AG04449 (cell line): ENCODE measurements around the gene RALY.

Source experiments
- CTCF ChIA-PET: fragments of 350-600 bp; formaldehyde crosslinking; extraction: SDS; loops from one replicate; lab custom pipeline; 2021; ENCODE audit warnings: antibody characterized with exemption; lab: Yijun Ruan, JAX
- POLR2A ChIA-PET: fragments of 400-600, 350-600 bp; formaldehyde crosslinking; extraction: SDS; loops from one replicate; lab custom pipeline; 2020; ENCODE audit warnings: antibody characterized with exemption, inconsistent platforms; lab: Yijun Ruan, JAX
- DNase-seq: peaks from one replicate; pipeline ENCODE4 v3.0.0-alpha.2; 2010; ENCODE audit warnings: low read depth, low spot score
- H3K4me3 ChIP-seq: 2 replicates; pipeline ENCODE4 v1.5.1; 2011; ENCODE audit warnings: low read depth, mild to moderate bottlenecking, control low read depth, low read length
- TF ChIP-seq, protein P1 (sequence below): IDR thresholded peaks from one replicate; pipeline ENCODE4 v1.5.1; 2011; ENCODE audit warnings: mild to moderate bottlenecking, moderate library complexity, low read length, control low read depth, inconsistent platforms; ENCODE audit not compliant: insufficient read depth; ENCODE audit errors: missing control alignments

The RALY gene

DNA sequence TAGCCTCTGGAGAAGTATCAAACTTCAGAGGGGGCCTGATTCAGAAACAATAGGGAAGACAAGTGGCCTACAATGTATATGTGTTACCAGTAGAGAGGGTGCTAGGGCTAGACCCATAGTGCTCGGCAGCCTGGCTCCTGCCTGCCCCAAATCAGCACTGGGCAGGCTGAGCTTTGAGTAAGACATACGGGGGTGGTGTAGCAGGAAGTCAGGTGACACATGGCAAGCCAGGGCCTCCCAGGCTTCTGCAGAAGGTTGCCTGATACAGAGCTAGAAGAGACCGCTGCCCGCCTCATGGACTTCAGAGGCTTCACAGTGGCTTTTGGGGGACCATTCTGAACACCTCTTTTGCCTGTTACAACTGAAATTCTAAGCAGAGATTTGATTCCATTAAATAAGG, 43.4 kb downstream of the RALY start:
- TF ChIP-seq, protein P1, sequence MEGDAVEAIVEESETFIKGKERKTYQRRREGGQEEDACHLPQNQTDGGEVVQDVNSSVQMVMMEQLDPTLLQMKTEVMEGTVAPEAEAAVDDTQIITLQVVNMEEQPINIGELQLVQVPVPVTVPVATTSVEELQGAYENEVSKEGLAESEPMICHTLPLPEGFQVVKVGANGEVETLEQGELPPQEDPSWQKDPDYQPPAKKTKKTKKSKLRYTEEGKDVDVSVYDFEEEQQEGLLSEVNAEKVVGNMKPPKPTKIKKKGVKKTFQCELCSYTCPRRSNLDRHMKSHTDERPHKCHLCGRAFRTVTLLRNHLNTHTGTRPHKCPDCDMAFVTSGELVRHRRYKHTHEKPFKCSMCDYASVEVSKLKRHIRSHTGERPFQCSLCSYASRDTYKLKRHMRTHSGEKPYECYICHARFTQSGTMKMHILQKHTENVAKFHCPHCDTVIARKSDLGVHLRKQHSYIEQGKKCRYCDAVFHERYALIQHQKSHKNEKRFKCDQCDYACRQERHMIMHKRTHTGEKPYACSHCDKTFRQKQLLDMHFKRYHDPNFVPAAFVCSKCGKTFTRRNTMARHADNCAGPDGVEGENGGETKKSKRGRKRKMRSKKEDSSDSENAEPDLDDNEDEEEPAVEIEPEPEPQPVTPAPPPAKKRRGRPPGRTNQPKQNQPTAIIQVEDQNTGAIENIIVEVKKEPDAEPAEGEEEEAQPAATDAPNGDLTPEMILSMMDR: no peak
- DNase-seq: no peak
- ChIA-PET POLR2A (no interaction called here), CTCF (interaction anchor here (0.9 to 1.3 kb wide), 2 partner anchors 32 to 104 kb away, joined by 3 to 4 read pairs; no protein-coding TSS in a partner anchor)
- H3K4me3 ChIP-seq: no peak overlapping the region

DNA sequence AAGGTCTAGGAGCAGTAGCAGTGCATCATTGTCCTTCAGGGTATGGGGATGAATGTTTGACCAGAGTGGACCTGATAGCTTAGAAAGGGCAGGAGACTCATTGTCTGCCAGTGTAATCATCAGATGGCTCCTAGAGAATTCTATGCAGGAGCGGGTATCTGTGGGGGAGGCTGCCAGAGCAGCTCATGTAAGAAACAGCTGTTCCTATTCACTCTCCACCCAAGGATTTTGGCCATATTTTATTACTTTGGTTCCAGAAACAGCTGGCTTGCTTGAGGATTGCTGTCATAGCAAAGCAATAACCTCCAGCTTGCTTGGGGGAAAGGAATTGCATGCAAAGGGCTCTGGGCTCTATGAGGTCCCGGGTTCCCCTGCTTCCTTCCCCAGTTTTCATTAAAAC, 44.1 kb downstream of the RALY start:
- CTCF ChIA-PET: interaction anchor here (0.9 to 1.3 kb wide), 3 partner anchors 10 to 104 kb away, joined by 3 to 5 read pairs (median 4); no protein-coding TSS in a partner anchor

DNA sequence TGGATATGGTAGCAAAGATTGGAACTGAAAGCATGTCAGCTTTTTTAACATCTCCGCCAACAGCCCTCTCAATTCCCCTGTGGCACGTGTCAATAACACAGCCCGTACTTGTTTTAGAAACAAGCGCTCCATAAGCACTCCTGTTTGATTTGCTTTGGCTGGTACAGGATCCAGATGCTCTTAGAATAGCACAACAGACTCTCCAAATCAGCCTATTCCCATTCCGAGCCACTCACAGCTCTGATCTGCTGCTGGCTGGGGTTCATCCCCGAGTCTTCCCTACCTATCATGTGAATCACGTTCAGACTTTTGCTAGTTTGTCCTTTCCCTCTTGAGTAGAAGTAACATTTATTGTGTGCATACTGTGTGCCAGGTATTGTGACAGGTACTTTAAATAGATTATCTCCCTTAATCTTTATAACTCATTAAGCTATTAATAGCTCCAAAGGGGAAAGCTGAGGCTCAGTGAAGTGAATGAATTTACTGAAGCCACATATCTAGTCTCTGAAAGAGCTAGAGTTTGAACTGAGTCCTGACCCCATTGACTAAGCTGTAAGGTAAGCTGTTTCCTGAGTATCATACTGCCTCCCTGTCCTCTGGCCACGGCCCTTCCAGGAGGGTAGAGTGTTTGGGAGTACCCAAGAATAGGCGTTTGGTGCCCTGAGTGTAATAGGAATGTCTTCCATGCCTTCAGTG, 46.7 kb downstream of the RALY start:
- TF ChIP-seq, protein P1: no peak
- no peak overlapping the region for H3K4me3 ChIP-seq
- no peak for DNase-seq
- CTCF ChIA-PET: interaction anchor here (1.3 kb wide), 1 partner anchor 9 kb away, joined by 4 read pairs; no protein-coding TSS in a partner anchor
- POLR2A ChIA-PET: no interaction called here

More for the DNA sequence above, 44.1 kb downstream of the RALY start:
- DNase-seq: no peak
- TF ChIP-seq, protein P1: no peak
- H3K4me3 ChIP-seq: no peak overlapping the region
- POLR2A ChIA-PET: no interaction called here

DNA sequence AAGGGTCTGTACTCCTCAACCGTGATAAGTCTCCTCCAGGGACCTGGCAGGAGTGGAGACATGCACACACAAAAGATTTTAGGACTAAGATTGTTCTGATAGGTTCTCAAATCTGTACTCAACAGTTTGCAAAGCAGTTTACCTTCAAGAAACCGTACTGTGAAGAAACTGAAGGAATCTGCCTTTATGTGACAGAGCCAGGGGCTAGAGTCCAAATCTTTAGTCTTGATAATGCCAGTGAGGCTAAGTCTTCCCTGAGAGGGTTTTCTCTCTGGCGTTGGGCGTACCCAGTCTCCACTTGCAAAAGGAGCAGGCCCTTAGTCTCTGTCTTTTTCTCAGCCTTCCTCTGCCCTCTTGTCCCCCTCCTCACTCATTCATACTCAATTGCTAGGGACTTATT, 47.5 kb downstream of the RALY start:
- ChIA-PET POLR2A (no interaction called here), CTCF (interaction anchor here (1.3 kb wide), 1 partner anchor 8 kb away, joined by 4 read pairs; no protein-coding TSS in a partner anchor)
- H3K4me3 ChIP-seq: no peak overlapping the region
- DNase-seq: no peak
- TF ChIP-seq, protein P1: no peak

DNA sequence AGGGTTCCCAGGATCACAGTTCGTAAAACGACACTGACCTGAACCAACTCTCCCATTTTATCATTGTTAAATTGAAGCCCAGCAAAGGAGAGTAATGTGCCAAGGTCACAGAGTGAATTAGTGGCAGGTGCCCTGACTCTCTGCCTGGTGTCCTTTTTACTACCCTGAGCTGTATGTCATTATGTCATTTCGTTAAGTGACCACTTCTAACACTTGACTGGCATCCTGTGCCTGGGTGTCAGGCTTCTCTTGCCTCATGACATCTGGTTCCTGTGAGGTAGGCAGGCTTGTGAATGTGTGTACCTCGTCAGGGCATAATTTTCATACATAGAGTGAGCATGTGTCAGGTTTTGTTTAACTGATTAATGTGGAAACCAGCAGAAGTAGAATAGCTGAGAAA, 48.6 kb downstream of the RALY start:
- TF ChIP-seq, protein P1: no peak
- H3K4me3 ChIP-seq: no peak overlapping the region
- DNase-seq: no peak
- ChIA-PET CTCF (interaction anchor here (0.9 kb wide), 1 partner anchor 27 kb away, joined by 3 read pairs; no protein-coding TSS in a partner anchor), POLR2A (interaction anchor here (0.7 kb wide), 1 partner anchor 45 kb away, joined by 3 read pairs; no protein-coding TSS in a partner anchor)

DNA sequence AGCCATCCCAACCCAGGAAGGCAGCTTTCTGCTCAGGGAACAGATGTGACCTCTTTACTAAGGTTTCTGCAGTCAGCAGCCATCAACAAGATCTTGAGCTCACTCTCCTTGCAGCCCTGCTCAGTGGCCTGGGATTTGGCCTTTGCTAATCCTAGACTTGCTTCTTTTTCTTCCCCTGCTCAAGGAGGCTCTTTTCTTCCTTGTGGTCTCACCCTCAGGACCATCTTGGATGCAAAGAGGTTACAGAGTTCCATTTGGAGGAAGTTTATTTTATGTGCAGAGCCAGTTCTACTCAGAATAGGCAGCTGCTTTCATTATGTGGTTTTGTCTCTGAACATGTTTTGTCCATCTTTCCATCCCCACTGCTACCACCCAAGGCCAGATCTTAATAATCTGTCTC, 49.3 kb downstream of the RALY start:
- ChIA-PET CTCF (interaction anchor here (0.9 kb wide), 1 partner anchor 26 kb away, joined by 3 read pairs; no protein-coding TSS in a partner anchor), POLR2A (no interaction called here)
- no peak for DNase-seq
- TF ChIP-seq, protein P1: no peak
- no peak overlapping the region for H3K4me3 ChIP-seq
